Measurements from ENCODE around the gene CBARP. TPM values are rescaled to one million over a fixed set of nuclear protein-coding genes. Genes with fewer than 3 reads are reported as not detected.

The CBARP gene
- total RNA-seq, 1 donor = 1.8 TPM

DNA sequence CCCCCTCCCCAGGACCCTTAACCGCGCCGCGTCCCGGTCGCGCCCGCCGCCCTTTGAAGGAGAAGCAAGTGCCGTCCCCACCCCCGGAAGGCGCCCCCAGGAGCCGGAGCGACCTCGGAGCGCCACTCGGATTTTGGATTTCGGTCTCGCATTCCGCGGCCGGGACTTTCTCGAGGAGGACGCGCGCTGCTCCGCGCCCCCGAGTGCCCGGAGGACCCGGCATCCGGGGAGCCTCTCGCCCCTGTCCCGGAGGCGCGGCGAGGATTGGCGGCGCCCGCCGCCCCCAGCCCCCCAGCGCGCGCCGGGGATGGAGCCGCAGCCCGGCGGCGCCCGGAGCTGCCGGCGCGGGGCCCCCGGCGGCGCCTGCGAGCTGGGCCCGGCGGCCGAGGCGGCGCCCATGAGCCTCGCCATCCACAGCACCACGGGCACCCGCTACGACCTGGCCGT, 12.2 kb upstream of the CBARP start:
- DNase-seq (ENCODE audit: insufficient read length, low spot score, missing footprints) = no peak
- H3K4me3 ChIP-seq (ENCODE audit: insufficient read depth, low read length) = peak overlapping the region; percentile 80
- H3K4me1 ChIP-seq (ENCODE audit: insufficient read depth, low read length) = peaks cover 19% of the 10 kb centered on the region
- peaks cover 23% of the 10 kb centered on the region for H4K20me1 ChIP-seq (ENCODE audit: insufficient read depth, low read length)
- H3K36me3 ChIP-seq (ENCODE audit: insufficient read depth, low read length) = peaks cover 24% of the 10 kb centered on the region
- H3K4me2 ChIP-seq (ENCODE audit: insufficient read depth, low read length) = peak overlapping the region; percentile 18
- peaks cover 44% of the 10 kb centered on the region for H3K79me2 ChIP-seq (ENCODE audit: insufficient read depth, low read length)
- H2AFZ ChIP-seq (ENCODE audit: low read length) = no peak overlapping the region
- H3K27me3 ChIP-seq (ENCODE audit: insufficient read depth, low read length) = no peaks in the 10 kb centered on the region
- H3K9me3 ChIP-seq (ENCODE audit: low read depth, low read length) = no peaks in the 10 kb centered on the region
- peak overlapping the region; percentile 33 for H3K27ac ChIP-seq (ENCODE audit: low read depth, low read length)
- TF ChIP-seq, protein P1, sequence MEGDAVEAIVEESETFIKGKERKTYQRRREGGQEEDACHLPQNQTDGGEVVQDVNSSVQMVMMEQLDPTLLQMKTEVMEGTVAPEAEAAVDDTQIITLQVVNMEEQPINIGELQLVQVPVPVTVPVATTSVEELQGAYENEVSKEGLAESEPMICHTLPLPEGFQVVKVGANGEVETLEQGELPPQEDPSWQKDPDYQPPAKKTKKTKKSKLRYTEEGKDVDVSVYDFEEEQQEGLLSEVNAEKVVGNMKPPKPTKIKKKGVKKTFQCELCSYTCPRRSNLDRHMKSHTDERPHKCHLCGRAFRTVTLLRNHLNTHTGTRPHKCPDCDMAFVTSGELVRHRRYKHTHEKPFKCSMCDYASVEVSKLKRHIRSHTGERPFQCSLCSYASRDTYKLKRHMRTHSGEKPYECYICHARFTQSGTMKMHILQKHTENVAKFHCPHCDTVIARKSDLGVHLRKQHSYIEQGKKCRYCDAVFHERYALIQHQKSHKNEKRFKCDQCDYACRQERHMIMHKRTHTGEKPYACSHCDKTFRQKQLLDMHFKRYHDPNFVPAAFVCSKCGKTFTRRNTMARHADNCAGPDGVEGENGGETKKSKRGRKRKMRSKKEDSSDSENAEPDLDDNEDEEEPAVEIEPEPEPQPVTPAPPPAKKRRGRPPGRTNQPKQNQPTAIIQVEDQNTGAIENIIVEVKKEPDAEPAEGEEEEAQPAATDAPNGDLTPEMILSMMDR (IDR thresholded peaks at IDR 0.05; ENCODE audit: extremely low read depth, low read depth, low read length) = no peak

DNA sequence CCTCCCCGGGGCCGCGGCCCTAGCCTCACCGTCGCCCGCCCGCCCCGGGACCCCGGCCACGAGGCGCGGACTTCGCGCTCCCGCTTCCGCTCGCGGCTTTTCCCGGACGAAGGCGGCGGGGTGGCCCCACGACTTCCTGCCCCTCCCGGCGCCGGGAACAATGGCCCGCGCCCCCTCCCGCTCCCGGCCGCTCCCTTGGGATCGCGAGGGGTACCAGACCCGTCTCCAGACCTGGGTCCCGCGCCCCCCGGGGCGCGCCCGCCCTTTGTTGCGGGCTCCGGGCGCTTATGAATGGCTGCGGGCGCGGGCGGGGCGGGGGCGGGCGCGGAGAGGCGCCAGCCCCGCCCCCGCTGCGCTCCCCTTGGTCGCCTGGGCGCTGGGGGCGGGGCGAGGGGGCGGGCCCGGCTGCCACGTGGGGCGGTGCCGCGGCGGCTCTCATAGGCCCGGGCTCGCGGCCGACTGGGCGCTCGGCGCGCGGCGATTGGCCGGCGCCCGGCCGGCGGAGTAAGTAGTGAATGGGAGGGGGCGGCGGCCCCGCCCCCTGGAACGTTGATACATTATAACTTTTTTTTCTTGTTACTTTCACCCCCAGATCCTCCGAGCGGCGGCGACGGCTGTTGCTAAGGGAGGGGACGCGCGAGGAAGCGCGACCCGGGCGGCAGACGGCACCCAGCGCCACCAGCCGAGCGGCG, 11.6 kb upstream of the CBARP start:
- H3K27me3 ChIP-seq (ENCODE audit: insufficient read depth, low read length) = no peaks in the 10 kb centered on the region
- H3K79me2 ChIP-seq (ENCODE audit: insufficient read depth, low read length) = peaks cover 43% of the 10 kb centered on the region
- peak overlapping the region; percentile 83 for H3K4me3 ChIP-seq (ENCODE audit: insufficient read depth, low read length)
- no peaks in the 10 kb centered on the region for H3K9me3 ChIP-seq (ENCODE audit: low read depth, low read length)
- peaks cover 19% of the 10 kb centered on the region for H3K4me1 ChIP-seq (ENCODE audit: insufficient read depth, low read length)
- TF ChIP-seq, protein P1 (IDR thresholded peaks at IDR 0.05; ENCODE audit: extremely low read depth, low read depth, low read length) = no peak
- peaks cover 19% of the 10 kb centered on the region for H3K36me3 ChIP-seq (ENCODE audit: insufficient read depth, low read length)
- H4K20me1 ChIP-seq (ENCODE audit: insufficient read depth, low read length) = peaks cover 19% of the 10 kb centered on the region
- H2AFZ ChIP-seq (ENCODE audit: low read length) = no peak overlapping the region
- H3K4me2 ChIP-seq (ENCODE audit: insufficient read depth, low read length) = peak overlapping the region; percentile 18
- H3K27ac ChIP-seq (ENCODE audit: low read depth, low read length) = peak overlapping the region; percentile 48
- DNase-seq (ENCODE audit: insufficient read length, low spot score, missing footprints) = peak; percentile 100

DNA sequence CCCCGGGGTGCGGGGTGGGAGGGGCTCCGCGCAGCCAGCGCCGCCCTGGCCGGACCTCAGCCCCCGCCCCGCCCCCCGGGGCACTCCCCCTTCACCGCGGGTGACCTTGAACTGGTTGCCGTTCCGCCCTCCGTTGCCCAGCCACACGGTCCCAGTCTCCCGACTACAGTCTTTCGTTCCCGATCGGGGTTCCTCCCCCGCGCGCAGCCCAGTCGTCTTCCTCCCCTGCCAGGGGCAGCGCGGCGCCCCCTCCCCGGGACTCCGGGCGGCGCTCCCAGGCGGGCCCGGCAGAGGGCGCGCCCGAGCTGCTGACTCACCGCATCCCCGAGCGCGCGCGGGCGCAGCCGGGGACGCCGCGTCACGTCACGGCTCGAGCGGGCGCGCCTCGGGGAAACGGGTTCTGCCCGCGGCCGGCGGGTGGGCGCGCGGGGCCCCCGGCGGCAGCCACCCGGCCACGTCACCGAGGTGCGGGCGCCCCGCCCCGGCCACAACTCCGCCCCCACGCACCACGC, 11.0 kb upstream of the CBARP start:
- Histone ChIP-seq H3K36me3 (ENCODE audit: insufficient read depth, low read length) (peaks cover 12% of the 10 kb centered on the region), H4K20me1 (ENCODE audit: insufficient read depth, low read length) (peaks cover 20% of the 10 kb centered on the region), H3K27ac (ENCODE audit: low read depth, low read length) (peak overlapping the region; percentile 82), H3K4me3 (ENCODE audit: insufficient read depth, low read length) (peak overlapping the region; percentile 83), H3K79me2 (ENCODE audit: insufficient read depth, low read length) (peaks cover 42% of the 10 kb centered on the region), H3K4me2 (ENCODE audit: insufficient read depth, low read length) (peak overlapping the region; percentile 55), H3K4me1 (ENCODE audit: insufficient read depth, low read length) (peaks cover 18% of the 10 kb centered on the region), H2AFZ (ENCODE audit: low read length) (no peak overlapping the region), H3K27me3 (ENCODE audit: insufficient read depth, low read length) (no peaks in the 10 kb centered on the region), H3K9me3 (ENCODE audit: low read depth, low read length) (no peaks in the 10 kb centered on the region)
- DNase-seq (ENCODE audit: insufficient read length, low spot score, missing footprints) = peak; percentile 99
- TF ChIP-seq, protein P1 (IDR thresholded peaks at IDR 0.05; ENCODE audit: extremely low read depth, low read depth, low read length) = peak; percentile 50

DNA sequence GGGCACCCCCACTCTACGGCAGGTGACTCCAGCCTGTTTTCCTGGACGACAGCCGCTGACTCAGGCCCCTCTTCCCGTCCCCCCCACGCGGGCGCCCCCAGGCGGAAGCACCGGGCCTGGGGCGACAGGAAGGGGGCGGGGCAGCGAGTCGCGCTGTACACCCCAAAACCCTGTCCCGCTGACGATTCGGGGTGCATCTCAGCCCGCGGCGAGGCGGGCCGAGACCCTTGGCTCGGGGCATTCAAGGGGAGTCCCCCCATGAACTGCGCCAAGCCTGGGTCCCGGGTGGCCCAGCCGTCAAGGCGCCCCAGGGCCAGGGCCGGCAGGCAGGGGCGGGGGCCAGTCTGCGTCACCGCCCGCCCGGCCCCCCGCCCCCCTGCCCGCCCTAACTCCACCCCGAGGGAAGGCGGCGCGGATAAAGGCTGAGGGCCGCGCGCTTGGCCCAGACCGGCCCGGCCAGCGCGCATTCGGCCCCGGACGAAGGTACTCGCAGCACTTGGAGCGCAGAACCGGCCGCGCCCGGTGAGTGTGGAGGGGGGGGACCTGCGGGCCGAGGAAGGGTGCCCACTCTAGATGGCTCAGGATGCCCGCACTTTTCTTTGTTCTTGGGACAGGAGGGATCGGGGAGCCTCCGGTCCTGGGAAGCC, 10.5 kb upstream of the CBARP start, which contains the start of gene MIDN:
Gene MIDN, plus strand, starts transcription at position 445 of the 647 bp plus-strand sequence. CDS start 1,714 bp downstream, outside the sequence.
- Histone ChIP-seq H3K79me2 (ENCODE audit: insufficient read depth, low read length) (peaks cover 42% of the 10 kb centered on the region), H2AFZ (ENCODE audit: low read length) (peak within 1 kb of the TSS; percentile 65), H3K4me1 (ENCODE audit: insufficient read depth, low read length) (peaks cover 18% of the 10 kb centered on the region), H3K36me3 (ENCODE audit: insufficient read depth, low read length) (peaks cover 8% of the 10 kb centered on the region), H3K4me3 (ENCODE audit: insufficient read depth, low read length) (peak within 1 kb of the TSS; percentile 83), H3K4me2 (ENCODE audit: insufficient read depth, low read length) (peak within 1 kb of the TSS; percentile 76), H3K27ac (ENCODE audit: low read depth, low read length) (peak within 1 kb of the TSS; percentile 82), H4K20me1 (ENCODE audit: insufficient read depth, low read length) (peaks cover 24% of the 10 kb centered on the region), H3K27me3 (ENCODE audit: insufficient read depth, low read length) (no peaks in the 10 kb centered on the region), H3K9me3 (ENCODE audit: low read depth, low read length) (no peaks in the 10 kb centered on the region)
- DNase-seq (ENCODE audit: insufficient read length, low spot score, missing footprints) = peak; percentile 99
- TF ChIP-seq, protein P1 (IDR thresholded peaks at IDR 0.05; ENCODE audit: extremely low read depth, low read depth, low read length) = peak; percentile 25

Measured in osteoblast (primary cell).